DOHH2 (cell line): ENCODE results near the gene AUTS2.

ENCODE experiments used
- CTCF ChIP-seq: fragments of 200-600 bp; sonication (generic); IDR thresholded peaks from one replicate; pipeline ENCODE4 v1.5.1; 2014; ENCODE audit warnings: antibody characterized with exemption, mild to moderate bottlenecking, low read depth, low read length; ENCODE audit not compliant: poor library complexity, severe bottlenecking
- EZH2phosphoT487 ChIP-seq: fragments of 200-600 bp; sonication (generic); IDR thresholded peaks from 2 replicates; pipeline ENCODE4 v1.6.1; 2017; ENCODE audit warnings: borderline replicate concordance, mild to moderate bottlenecking, antibody characterized with exemption, low read length, moderate library complexity, mixed read lengths

DNA sequence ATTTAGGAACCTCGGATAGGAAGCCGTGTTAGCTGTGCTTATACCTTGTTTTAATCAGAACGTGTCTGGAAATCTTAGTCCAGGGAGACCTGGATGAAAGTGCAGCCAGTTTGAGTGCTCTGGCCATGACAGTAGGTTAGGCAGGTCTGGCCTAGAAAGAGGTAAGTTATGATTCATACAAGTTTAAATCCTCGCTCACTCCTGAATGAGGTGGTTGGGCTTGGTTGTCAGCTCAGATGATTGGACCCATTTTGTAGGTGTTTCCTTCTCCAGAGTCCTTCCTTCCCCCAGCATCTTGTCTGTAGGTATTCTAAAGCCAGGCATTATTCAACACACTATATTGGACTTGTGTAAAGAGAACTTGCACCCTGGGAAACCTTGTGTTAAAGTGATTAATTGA is 971.8 kb downstream of the AUTS2 start:
- TF ChIP-seq CTCF: no peak
- no peak for TF ChIP-seq EZH2phosphoT487
